Peyer's patch (tissue), 4 donors: Measurements from ENCODE around the gene BANK1.

ENCODE experiments used
- POLR2A ChIP-seq, 2 donors: fragments of 450-650 bp; IDR thresholded peaks; one replicate each; pipeline ENCODE4 v1.5.1; 2017; ENCODE audit warnings: antibody characterized with exemption in 2 of 2, mild to moderate bottlenecking in 2 of 2, moderate library complexity in 2 of 2
- TF ChIP-seq, protein P1 (sequence below), 6 experiments: fragments of 450-650 bp in 4 of 6; fragments of 200-600 bp in 2 of 6; sonication (generic) in 1 of 6; IDR thresholded peaks; one replicate each; pipeline ENCODE4 v1.5.1; 2017 to 2019; ENCODE audit warnings: antibody characterized with exemption in 6 of 6, mild to moderate bottlenecking in 3 of 6, moderate library complexity in 1 of 6

DNA sequence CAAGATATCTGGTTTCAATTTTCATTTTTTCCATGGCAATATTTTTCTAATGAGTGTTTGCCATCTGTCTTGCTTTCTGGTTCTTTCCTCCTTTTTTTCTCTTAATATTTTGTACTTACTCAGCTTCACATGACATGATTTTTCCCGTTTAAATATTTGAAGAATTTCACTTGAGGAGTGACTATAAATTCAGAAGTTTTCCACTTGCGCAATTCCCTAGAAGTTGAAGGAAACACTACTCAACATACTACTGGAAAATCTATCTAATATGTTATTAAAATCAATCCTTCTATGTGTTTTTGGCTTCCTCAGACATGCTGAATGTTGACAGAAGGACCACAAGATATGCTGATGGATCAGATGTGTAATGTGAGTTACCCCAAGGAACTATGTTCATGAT is 36.8 kb upstream of the BANK1 start:
- TF ChIP-seq, protein P1, sequence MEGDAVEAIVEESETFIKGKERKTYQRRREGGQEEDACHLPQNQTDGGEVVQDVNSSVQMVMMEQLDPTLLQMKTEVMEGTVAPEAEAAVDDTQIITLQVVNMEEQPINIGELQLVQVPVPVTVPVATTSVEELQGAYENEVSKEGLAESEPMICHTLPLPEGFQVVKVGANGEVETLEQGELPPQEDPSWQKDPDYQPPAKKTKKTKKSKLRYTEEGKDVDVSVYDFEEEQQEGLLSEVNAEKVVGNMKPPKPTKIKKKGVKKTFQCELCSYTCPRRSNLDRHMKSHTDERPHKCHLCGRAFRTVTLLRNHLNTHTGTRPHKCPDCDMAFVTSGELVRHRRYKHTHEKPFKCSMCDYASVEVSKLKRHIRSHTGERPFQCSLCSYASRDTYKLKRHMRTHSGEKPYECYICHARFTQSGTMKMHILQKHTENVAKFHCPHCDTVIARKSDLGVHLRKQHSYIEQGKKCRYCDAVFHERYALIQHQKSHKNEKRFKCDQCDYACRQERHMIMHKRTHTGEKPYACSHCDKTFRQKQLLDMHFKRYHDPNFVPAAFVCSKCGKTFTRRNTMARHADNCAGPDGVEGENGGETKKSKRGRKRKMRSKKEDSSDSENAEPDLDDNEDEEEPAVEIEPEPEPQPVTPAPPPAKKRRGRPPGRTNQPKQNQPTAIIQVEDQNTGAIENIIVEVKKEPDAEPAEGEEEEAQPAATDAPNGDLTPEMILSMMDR (IDR thresholded peaks at IDR 0.05) = no peak
- TF ChIP-seq POLR2A (IDR thresholded peaks at IDR 0.05) = no peak
